Thyroid gland (tissue), 4 donors: ENCODE data around the gene IQGAP3.
A peak's percentile ranks its signal among the peaks of the same experiment; 100 is the strongest.

Experiments
- CTCF ChIP-seq, 6 experiments: fragments of 200-600 bp in 3 of 6; fragments of 450-650 bp in 3 of 6; sonication (generic) in 3 of 6; IDR thresholded peaks; one replicate each; pipeline ENCODE4 v1.5.1; 2016 to 2019; ENCODE audit warnings: antibody characterized with exemption in 6 of 6, mild to moderate bottlenecking in 2 of 6, inconsistent platforms in 1 of 6, moderate library complexity in 1 of 6
- POLR2A ChIP-seq, 2 donors: fragments of 450-650 bp; IDR thresholded peaks; one replicate each; pipeline ENCODE4 v1.6.1; 2017; ENCODE audit warnings: antibody characterized with exemption in 2 of 2, mild to moderate bottlenecking in 2 of 2, moderate library complexity in 1 of 2

- peak in 2 of 6 experiments; percentile 3 to 9 for TF ChIP-seq CTCF (IDR thresholded peaks at IDR 0.05)
- peak in 1 of 2 donors; percentile 18 for TF ChIP-seq POLR2A (IDR thresholded peaks at IDR 0.05)
Measured at GRCh38 chr1:156489166-156489934, 83.0 kb downstream of the IQGAP3 start.
